Smooth muscle cell (in vitro differentiated cells): ENCODE results near the gene SEPTIN2. TPM values are rescaled to one million over a fixed set of nuclear protein-coding genes. Genes with fewer than 3 reads are reported as not detected.

ENCODE experiments used
- DNase-seq: peaks from one replicate; lab custom pipeline; 2025; ENCODE audit not compliant: unreplicated experiment; lab: John Stamatoyannopoulos, UW
- H2AFZ ChIP-seq: fragments of 200-600 bp; sonication (generic); 2 replicates; pipeline ENCODE4 v1.6.0; 2016; ENCODE audit warnings: antibody characterized with exemption, low read depth, mild to moderate bottlenecking
- H3F3A ChIP-seq: fragments of 200-600 bp; sonication (generic); 2 replicates; pipeline ENCODE4 v1.6.0; 2017; ENCODE audit warnings: antibody characterized with exemption, low read depth
- H3K27ac ChIP-seq: fragments of 200-600 bp; sonication (generic); 2 replicates; pipeline ENCODE4 v1.5.1; 2016; ENCODE audit warnings: low read depth, mild to moderate bottlenecking
- H3K27me3 ChIP-seq: fragments of 200-600 bp; sonication (generic); 2 replicates; pipeline ENCODE4 v1.6.1; 2016; ENCODE audit warnings: low read depth, mild to moderate bottlenecking
- H3K36me3 ChIP-seq: fragments of 200-600 bp; sonication (generic); 2 replicates; pipeline ENCODE4 v1.5.1; 2016; ENCODE audit warnings: low read depth
- H3K4me1 ChIP-seq: fragments of 200-600 bp; sonication (generic); 2 replicates; pipeline ENCODE4 v1.5.1; 2016; ENCODE audit warnings: low read depth
- H3K4me2 ChIP-seq: fragments of 200-600 bp; sonication (generic); 2 replicates; pipeline ENCODE4 v1.6.0; 2016; ENCODE audit warnings: mild to moderate bottlenecking
- H3K4me3 ChIP-seq: fragments of 200-600 bp; sonication (generic); 2 replicates; pipeline ENCODE4 v1.5.1; 2016; ENCODE audit warnings: mild to moderate bottlenecking
- H3K79me2 ChIP-seq: fragments of 200-600 bp; sonication (generic); 2 replicates; pipeline ENCODE4 v1.6.0; 2016; ENCODE audit warnings: low read depth, mild to moderate bottlenecking
- H3K9ac ChIP-seq: fragments of 200-600 bp; sonication (generic); 2 replicates; pipeline ENCODE4 v1.6.0; 2016; ENCODE audit warnings: low read depth
- H3K9me3 ChIP-seq: fragments of 200-600 bp; sonication (generic); replicated peaks from 2 replicates; pipeline ENCODE4 v1.5.1; 2016; ENCODE audit warnings: low read depth
- H4K20me1 ChIP-seq: fragments of 200-600 bp; sonication (generic); 2 replicates; pipeline ENCODE4 v1.6.0; 2016; ENCODE audit warnings: low read depth
- CTCF ChIP-seq: fragments of 200-600 bp; sonication (generic); IDR thresholded peaks from 2 replicates; pipeline ENCODE4 v1.5.1; 2017; ENCODE audit warnings: borderline replicate concordance, mild to moderate bottlenecking, antibody characterized with exemption; ENCODE audit not compliant: insufficient read depth, poor library complexity, severe bottlenecking
- WGBS: methylation state at CpG from one replicate; pipeline ENCODE4 v1.1.7; 2016; ENCODE audit warnings: low lambda C conversion rate; 5-methylcytosine and 5-hydroxymethylcytosine counted together
- polyA plus RNA-seq: library from polyadenylated mRNA; unstranded; fragments of >200 nt; fragmentation: Nextera tagmentation; extraction: Ambion mirVana; gene quantifications from 2 replicates; pipeline ENCODE4 v1.2.1, GENCODE V29; 2016
- total RNA-seq: library from RNA; depleted of rRNA; stranded (reverse); fragments of >200 nt; gene quantifications from 2 replicates; pipeline ENCODE4 v1.2.3, GENCODE V29; 2014

The SEPTIN2 gene
- total and polyA plus RNA-seq, 2 experiments from 2014 or later: 344 to 443 TPM

GRCh38 chr2:241279413-241279812, 36.3 kb upstream of the SEPTIN2 start:
- Histone ChIP-seq H3K9ac (no peak overlapping the region), H3K4me1 (peaks cover 3% of the 10 kb centered on the region), H3F3A (peaks cover 28% of the 10 kb centered on the region), H3K4me3 (no peak overlapping the region), H3K79me2 (peaks cover 93% of the 10 kb centered on the region), H2AFZ (no peak overlapping the region), H3K27me3 (no peaks in the 10 kb centered on the region), H3K36me3 (no peaks in the 10 kb centered on the region), H3K27ac (peak overlapping the region; percentile 73), H3K4me2 (peak overlapping the region; percentile 80), H3K9me3 (no peaks in the 10 kb centered on the region), H4K20me1 (peaks cover 85% of the 10 kb centered on the region)
- no peak for TF ChIP-seq CTCF
- DNase-seq: no peak
- 10% methylated on average over 8 of the region's 8 CpGs for WGBS

DNA sequence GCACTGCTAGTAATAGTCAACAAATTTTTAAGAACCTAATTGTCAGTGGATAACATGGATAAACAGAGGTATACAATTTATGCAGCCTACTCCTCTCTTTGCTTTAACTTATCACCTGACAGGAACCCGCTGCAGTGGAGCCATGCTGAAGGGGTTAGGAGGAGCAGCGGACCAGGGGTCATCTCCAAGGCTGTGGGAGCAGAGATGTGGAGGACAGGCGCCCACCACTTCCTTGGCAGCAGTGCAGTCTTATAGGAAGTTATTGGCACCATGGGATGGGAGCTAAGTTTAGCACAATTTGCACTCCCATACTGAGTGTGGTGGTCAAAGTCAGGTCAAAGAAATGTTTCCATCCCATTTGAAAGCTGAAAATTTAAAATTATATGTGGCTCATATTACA, 35.9 kb upstream of the SEPTIN2 start:
- Histone ChIP-seq H3K79me2 (peaks cover 94% of the 10 kb centered on the region), H2AFZ (no peak overlapping the region), H3K9ac (no peak overlapping the region), H3K36me3 (no peaks in the 10 kb centered on the region), H4K20me1 (peaks cover 85% of the 10 kb centered on the region), H3K4me1 (peaks cover 3% of the 10 kb centered on the region), H3K4me2 (peak overlapping the region; percentile 80), H3K27ac (peak overlapping the region; percentile 73), H3K4me3 (no peak overlapping the region), H3K27me3 (no peaks in the 10 kb centered on the region), H3F3A (peaks cover 30% of the 10 kb centered on the region), H3K9me3 (no peaks in the 10 kb centered on the region)
- 87% methylated on average over 3 of the region's 3 CpGs for WGBS
- no peak for TF ChIP-seq CTCF
- no peak for DNase-seq

- Histone ChIP-seq H3K79me2 (peaks cover 94% of the 10 kb centered on the region), H3F3A (peaks cover 30% of the 10 kb centered on the region), H3K27me3 (no peaks in the 10 kb centered on the region), H3K4me2 (peak overlapping the region; percentile 80), H3K9ac (no peak overlapping the region), H3K27ac (peak overlapping the region; percentile 73), H3K36me3 (no peaks in the 10 kb centered on the region), H4K20me1 (peaks cover 90% of the 10 kb centered on the region), H3K9me3 (no peaks in the 10 kb centered on the region), H3K4me3 (no peak overlapping the region), H2AFZ (no peak overlapping the region), H3K4me1 (peaks cover 3% of the 10 kb centered on the region)
- DNase-seq: no peak
- no peak for TF ChIP-seq CTCF
- WGBS: 95% methylated on average over 4 of the region's 4 CpGs
These were observed 35.4 kb upstream of the SEPTIN2 start for GRCh38 chr2:241280291-241280690.

GRCh38 chr2:241282555-241282954, 33.2 kb upstream of the SEPTIN2 start:
- no peak overlapping the region for H3K4me2 ChIP-seq

More at GRCh38 chr2:241282555-241282954, 33.2 kb upstream of the SEPTIN2 start:
- TF ChIP-seq CTCF: no peak
- H3F3A ChIP-seq: peaks cover 30% of the 10 kb centered on the region
- H3K4me1 ChIP-seq: peaks cover 3% of the 10 kb centered on the region
- no peaks in the 10 kb centered on the region for H3K36me3 ChIP-seq
- H3K27me3 ChIP-seq: no peaks in the 10 kb centered on the region
- H3K79me2 ChIP-seq: peaks cover 93% of the 10 kb centered on the region
- H4K20me1 ChIP-seq: peaks cover 98% of the 10 kb centered on the region
- no peaks in the 10 kb centered on the region for H3K9me3 ChIP-seq
- H3K27ac ChIP-seq: peak overlapping the region; percentile 28
- H3K4me3 ChIP-seq: no peak overlapping the region
- no peak overlapping the region for H2AFZ ChIP-seq
- WGBS: 71% methylated on average over 5 of the region's 5 CpGs
- DNase-seq: no peak
- H3K9ac ChIP-seq: no peak overlapping the region
